DOHH2 (cell line): ENCODE results near the gene ADAR.

Source experiments
- CTCF ChIP-seq: fragments of 200-600 bp; sonication (generic); IDR thresholded peaks from one replicate; pipeline ENCODE4 v1.5.1; 2014; ENCODE audit warnings: antibody characterized with exemption, mild to moderate bottlenecking, low read depth, low read length; ENCODE audit not compliant: poor library complexity, severe bottlenecking
- EZH2phosphoT487 ChIP-seq: fragments of 200-600 bp; sonication (generic); IDR thresholded peaks from 2 replicates; pipeline ENCODE4 v1.6.1; 2017; ENCODE audit warnings: borderline replicate concordance, mild to moderate bottlenecking, antibody characterized with exemption, low read length, moderate library complexity, mixed read lengths

- no peak for TF ChIP-seq CTCF
- TF ChIP-seq EZH2phosphoT487, result no peak
These were observed 18.2 kb downstream of the ADAR start for GRCh38 chr1:154589780-154590179.
